HL-60 (cell line): Measurements from ENCODE around the gene BSN.

Experiments
- DNase-seq, 2 experiments: peaks; one replicate each; pipeline ENCODE4 v3.0.0-alpha.2; 2010 to 2020; ENCODE audit warnings: low read depth in 1 of 2, low spot score in 1 of 2
- H3K27ac ChIP-seq: fragments of 250-450 bp; sonication (Bioruptor Pico); replicated peaks from 2 replicates; pipeline ENCODE4 v1.5.1; 2020; ENCODE audit warnings: mild to moderate bottlenecking, moderate library complexity
- H3K27me3 ChIP-seq: fragments of 250-450 bp; sonication (Bioruptor Pico); 2 replicates; pipeline ENCODE4 v1.5.1; 2021; ENCODE audit warnings: mild to moderate bottlenecking, moderate library complexity; ENCODE audit not compliant: insufficient read depth, poor library complexity, severe bottlenecking
- H3K4me3 ChIP-seq: replicated peaks from 2 replicates; pipeline ENCODE4 v1.5.1; 2011; ENCODE audit warnings: mild to moderate bottlenecking, control low read depth, low read length; ENCODE audit not compliant: insufficient read depth
- GABPA ChIP-seq: IDR thresholded peaks from 2 replicates; pipeline ENCODE4 v1.6.1; 2012; ENCODE audit warnings: low read depth
- POLR2AphosphoS5 ChIP-seq: IDR thresholded peaks from 2 replicates; pipeline ENCODE4 v1.6.1; 2012; ENCODE audit warnings: low read depth
- SPI1 ChIP-seq: IDR thresholded peaks from 2 replicates; pipeline ENCODE4 v1.6.1; 2012; ENCODE audit warnings: low read depth, mild to moderate bottlenecking, borderline replicate concordance
- TF ChIP-seq, protein P1 (sequence below): IDR thresholded peaks from one replicate; pipeline ENCODE4 v1.5.1; 2011; ENCODE audit warnings: low read length, control low read depth, inconsistent platforms; ENCODE audit not compliant: insufficient read depth
- TF ChIP-seq, protein P2 (sequence below): IDR thresholded peaks from 2 replicates; pipeline ENCODE4 v1.6.1; 2012; ENCODE audit warnings: low read depth; ENCODE audit not compliant: insufficient replicate concordance

BSN gene

DNA sequence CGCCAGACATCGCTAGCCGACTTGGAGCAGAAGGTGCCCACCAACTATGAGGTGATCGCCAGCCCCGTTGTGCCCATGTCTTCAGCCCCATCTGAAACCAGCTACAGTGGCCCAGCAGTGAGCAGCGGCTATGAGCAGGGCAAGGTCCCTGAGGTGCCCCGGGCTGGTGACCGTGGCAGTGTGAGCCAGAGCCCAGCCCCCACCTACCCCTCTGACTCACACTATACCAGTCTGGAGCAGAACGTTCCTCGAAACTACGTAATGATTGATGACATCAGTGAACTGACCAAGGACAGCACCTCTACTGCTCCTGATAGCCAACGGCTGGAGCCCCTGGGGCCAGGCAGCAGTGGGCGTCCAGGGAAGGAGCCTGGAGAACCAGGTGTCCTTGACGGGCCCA, 107.0 kb downstream of the BSN start:
- H3K4me3 ChIP-seq: no peak overlapping the region
- H3K27me3 ChIP-seq: no peaks in the 10 kb centered on the region
- H3K27ac ChIP-seq: no peak overlapping the region
- no peak for DNase-seq
- no peak for TF ChIP-seq SPI1
- no peak for TF ChIP-seq GABPA
- no peak for TF ChIP-seq POLR2AphosphoS5

DNA sequence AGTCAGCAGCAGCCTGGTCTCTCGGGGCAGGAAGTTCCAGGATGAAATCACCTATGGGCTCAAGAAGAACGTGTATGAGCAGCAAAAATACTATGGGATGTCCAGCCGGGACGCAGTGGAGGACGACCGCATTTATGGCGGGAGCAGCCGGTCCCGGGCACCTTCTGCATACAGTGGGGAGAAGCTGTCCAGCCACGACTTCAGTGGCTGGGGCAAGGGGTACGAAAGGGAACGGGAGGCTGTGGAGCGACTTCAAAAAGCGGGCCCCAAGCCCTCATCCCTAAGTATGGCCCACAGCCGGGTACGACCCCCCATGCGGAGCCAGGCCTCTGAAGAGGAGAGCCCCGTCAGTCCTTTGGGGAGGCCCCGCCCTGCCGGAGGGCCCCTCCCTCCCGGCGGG, 107.7 kb downstream of the BSN start:
- H3K27ac ChIP-seq: no peak overlapping the region

DNA sequence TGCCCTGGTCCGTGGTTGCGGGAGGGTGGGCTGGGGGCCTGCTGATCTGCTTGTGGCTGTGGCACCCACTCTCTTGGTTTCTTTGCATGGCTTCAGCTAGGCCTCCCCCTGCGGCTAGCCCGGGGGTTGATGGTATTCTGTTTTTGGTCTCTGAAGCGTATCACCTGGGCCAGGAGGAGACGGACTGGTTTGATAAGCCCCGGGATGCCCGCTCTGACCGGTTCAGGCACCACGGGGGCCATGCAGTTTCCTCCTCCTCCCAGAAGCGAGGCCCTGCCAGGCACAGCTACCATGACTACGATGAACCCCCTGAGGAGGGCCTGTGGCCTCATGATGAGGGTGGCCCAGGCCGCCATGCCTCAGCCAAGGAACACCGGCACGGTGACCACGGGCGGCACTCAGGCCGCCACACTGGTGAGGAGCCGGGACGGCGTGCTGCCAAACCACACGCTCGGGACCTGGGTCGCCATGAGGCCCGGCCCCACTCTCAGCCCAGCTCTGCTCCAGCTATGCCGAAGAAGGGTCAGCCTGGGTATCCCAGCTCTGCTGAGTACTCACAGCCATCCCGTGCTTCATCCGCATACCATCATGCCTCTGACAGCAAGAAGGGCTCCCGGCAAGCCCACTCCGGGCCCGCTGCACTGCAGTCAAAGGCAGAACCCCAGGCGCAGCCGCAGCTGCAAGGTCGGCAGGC, 108.6 kb downstream of the BSN start:
- H3K4me3 ChIP-seq: no peak overlapping the region
- no peak for DNase-seq
- TF ChIP-seq, protein P1, sequence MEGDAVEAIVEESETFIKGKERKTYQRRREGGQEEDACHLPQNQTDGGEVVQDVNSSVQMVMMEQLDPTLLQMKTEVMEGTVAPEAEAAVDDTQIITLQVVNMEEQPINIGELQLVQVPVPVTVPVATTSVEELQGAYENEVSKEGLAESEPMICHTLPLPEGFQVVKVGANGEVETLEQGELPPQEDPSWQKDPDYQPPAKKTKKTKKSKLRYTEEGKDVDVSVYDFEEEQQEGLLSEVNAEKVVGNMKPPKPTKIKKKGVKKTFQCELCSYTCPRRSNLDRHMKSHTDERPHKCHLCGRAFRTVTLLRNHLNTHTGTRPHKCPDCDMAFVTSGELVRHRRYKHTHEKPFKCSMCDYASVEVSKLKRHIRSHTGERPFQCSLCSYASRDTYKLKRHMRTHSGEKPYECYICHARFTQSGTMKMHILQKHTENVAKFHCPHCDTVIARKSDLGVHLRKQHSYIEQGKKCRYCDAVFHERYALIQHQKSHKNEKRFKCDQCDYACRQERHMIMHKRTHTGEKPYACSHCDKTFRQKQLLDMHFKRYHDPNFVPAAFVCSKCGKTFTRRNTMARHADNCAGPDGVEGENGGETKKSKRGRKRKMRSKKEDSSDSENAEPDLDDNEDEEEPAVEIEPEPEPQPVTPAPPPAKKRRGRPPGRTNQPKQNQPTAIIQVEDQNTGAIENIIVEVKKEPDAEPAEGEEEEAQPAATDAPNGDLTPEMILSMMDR: no peak
- TF ChIP-seq GABPA (no peak), POLR2AphosphoS5 (no peak)
- TF ChIP-seq, protein P2, sequence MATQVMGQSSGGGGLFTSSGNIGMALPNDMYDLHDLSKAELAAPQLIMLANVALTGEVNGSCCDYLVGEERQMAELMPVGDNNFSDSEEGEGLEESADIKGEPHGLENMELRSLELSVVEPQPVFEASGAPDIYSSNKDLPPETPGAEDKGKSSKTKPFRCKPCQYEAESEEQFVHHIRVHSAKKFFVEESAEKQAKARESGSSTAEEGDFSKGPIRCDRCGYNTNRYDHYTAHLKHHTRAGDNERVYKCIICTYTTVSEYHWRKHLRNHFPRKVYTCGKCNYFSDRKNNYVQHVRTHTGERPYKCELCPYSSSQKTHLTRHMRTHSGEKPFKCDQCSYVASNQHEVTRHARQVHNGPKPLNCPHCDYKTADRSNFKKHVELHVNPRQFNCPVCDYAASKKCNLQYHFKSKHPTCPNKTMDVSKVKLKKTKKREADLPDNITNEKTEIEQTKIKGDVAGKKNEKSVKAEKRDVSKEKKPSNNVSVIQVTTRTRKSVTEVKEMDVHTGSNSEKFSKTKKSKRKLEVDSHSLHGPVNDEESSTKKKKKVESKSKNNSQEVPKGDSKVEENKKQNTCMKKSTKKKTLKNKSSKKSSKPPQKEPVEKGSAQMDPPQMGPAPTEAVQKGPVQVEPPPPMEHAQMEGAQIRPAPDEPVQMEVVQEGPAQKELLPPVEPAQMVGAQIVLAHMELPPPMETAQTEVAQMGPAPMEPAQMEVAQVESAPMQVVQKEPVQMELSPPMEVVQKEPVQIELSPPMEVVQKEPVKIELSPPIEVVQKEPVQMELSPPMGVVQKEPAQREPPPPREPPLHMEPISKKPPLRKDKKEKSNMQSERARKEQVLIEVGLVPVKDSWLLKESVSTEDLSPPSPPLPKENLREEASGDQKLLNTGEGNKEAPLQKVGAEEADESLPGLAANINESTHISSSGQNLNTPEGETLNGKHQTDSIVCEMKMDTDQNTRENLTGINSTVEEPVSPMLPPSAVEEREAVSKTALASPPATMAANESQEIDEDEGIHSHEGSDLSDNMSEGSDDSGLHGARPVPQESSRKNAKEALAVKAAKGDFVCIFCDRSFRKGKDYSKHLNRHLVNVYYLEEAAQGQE: no peak
- H3K27me3 ChIP-seq: no peaks in the 10 kb centered on the region
- H3K27ac ChIP-seq: no peak overlapping the region

More for the DNA sequence above, 107.7 kb downstream of the BSN start:
- TF ChIP-seq SPI1: no peak
- no peak for TF ChIP-seq GABPA
- TF ChIP-seq, protein P2: no peak
- TF ChIP-seq, protein P1: no peak
- TF ChIP-seq POLR2AphosphoS5: no peak
- Histone ChIP-seq H3K27me3 (no peaks in the 10 kb centered on the region), H3K4me3 (no peak overlapping the region)
- no peak for DNase-seq

DNA sequence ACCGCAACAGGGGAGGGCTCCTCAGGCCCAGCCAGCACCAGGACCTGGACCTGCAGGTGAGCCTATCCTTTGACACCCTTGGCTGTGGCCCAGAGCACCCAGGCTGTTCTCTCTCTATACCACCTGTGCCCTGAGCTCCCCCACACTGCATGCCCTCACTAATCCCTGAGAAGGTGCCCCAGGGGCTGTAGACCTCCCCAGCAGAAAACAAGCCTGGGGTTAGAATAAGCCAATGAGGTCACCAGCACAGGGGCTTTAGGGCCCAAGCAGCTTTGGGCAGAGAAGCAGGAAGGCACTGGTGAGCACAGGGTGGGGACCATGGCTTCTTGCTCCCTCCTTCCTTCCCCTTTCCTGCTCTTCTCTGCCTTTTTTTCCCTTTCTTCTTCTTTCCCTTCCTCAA, 109.6 kb downstream of the BSN start:
- DNase-seq: no peak
- Histone ChIP-seq H3K27me3 (no peaks in the 10 kb centered on the region), H3K27ac (no peak overlapping the region), H3K4me3 (no peak overlapping the region)
- TF ChIP-seq SPI1: no peak
- TF ChIP-seq GABPA: no peak
- TF ChIP-seq, protein P1: no peak
- no peak for TF ChIP-seq POLR2AphosphoS5
- TF ChIP-seq, protein P2: no peak
